ENCODE measurements around the gene TOP1. TPM values are rescaled to one million over a fixed set of nuclear protein-coding genes. Genes with fewer than 3 reads are reported as not detected.

TOP1 gene
- total RNA-seq, 1 donor from 2014 or later: 42.4 TPM

GRCh38 chr20:41166201-41167117, 137.8 kb downstream of the TOP1 start:
- DNase-seq (ENCODE audit: low spot score): no peak

GRCh38 chr20:41167118-41167470, 138.5 kb downstream of the TOP1 start:
- DNase-seq (ENCODE audit: low spot score): no peak

- DNase-seq (ENCODE audit: low spot score): no peak
These were observed 139.0 kb downstream of the TOP1 start for GRCh38 chr20:41167481-41168253.

- peak; percentile 59 for DNase-seq (ENCODE audit: low spot score)
These were observed 139.9 kb downstream of the TOP1 start for GRCh38 chr20:41168281-41169161.

GRCh38 chr20:41169162-41169690, 140.6 kb downstream of the TOP1 start:
- peak; percentile 74 for DNase-seq (ENCODE audit: low spot score)

GRCh38 chr20:41169791-41170351, 141.2 kb downstream of the TOP1 start:
- DNase-seq (ENCODE audit: low spot score): peak; percentile 26

- peak; percentile 65 for DNase-seq (ENCODE audit: low spot score)
These were observed 141.9 kb downstream of the TOP1 start for GRCh38 chr20:41170386-41171105.

- peak; percentile 24 for DNase-seq (ENCODE audit: low spot score)
These were observed 143.2 kb downstream of the TOP1 start for GRCh38 chr20:41171736-41172295.

- DNase-seq (ENCODE audit: low spot score): peak; percentile 86
These were observed 143.9 kb downstream of the TOP1 start for GRCh38 chr20:41172296-41173140.

GRCh38 chr20:41173161-41173721, 144.6 kb downstream of the TOP1 start:
- peak; percentile 93 for DNase-seq (ENCODE audit: low spot score)

- DNase-seq (ENCODE audit: low spot score): peak; percentile 82
These were observed 145.2 kb downstream of the TOP1 start for GRCh38 chr20:41173791-41174341.

Small RNA genes lying within 50 kb of the gene (microRNA-seq; reads per million reads assigned to microRNA genes)
- not detected for gene MIR6871 (ENCODE audit: borderline number of aligned reads)

Other genes starting within 250 kb of the TOP1 start
- gene PLCG1, start 108.7 kb downstream of the TOP1 start, total RNA-seq: 76.1 TPM